ENCODE results near the gene SDK1. TPM values are rescaled to one million over a fixed set of nuclear protein-coding genes. Genes with fewer than 3 reads are reported as not detected.

SDK1 gene
- total RNA-seq, 1 donor from 2014 or later, result 1.3 TPM

GRCh38 chr7:3280445-3280844, 20.6 kb upstream of the SDK1 start:
- no peak for DNase-seq
- intact Hi-C loops (cut with micrococcal nuclease), result no loop called here
- Mint-ChIP-seq H3K4me1 (no peaks in the 10 kb centered on the region), H3K27me3 (peaks cover 11% of the 10 kb centered on the region), H3K4me3 (no peak overlapping the region), H3K36me3 (ENCODE audit: low read depth) (no peaks in the 10 kb centered on the region), H3K27ac (no peak overlapping the region), H3K9me3 (peaks cover 6% of the 10 kb centered on the region)
- no peak for ATAC-seq (ENCODE audit: low read depth)
- TF ChIP-seq CTCF (IDR thresholded peaks at IDR 0.05), result no peak
- ChIA-PET CTCF (no interaction called here), POLR2A (interaction anchor here (0.7 kb wide), 1 partner anchor 321 kb away, joined by 9 read pairs; no protein-coding TSS in a partner anchor)

- no peak overlapping the region for H3K27ac Mint-ChIP-seq
- POLR2A ChIA-PET, result no interaction called here
- H3K9me3 Mint-ChIP-seq, result peaks cover 6% of the 10 kb centered on the region
- H3K4me3 Mint-ChIP-seq, result no peak overlapping the region
- DNase-seq, result no peak
- CTCF ChIA-PET, result no interaction called here
- H3K4me1 Mint-ChIP-seq, result no peaks in the 10 kb centered on the region
- no peak for ATAC-seq (ENCODE audit: low read depth)
- peaks cover 11% of the 10 kb centered on the region for H3K27me3 Mint-ChIP-seq
- no peaks in the 10 kb centered on the region for H3K36me3 Mint-ChIP-seq (ENCODE audit: low read depth)
- intact Hi-C loops (cut with micrococcal nuclease), result no loop called here
- TF ChIP-seq CTCF (IDR thresholded peaks at IDR 0.05), result no peak
These were observed 20.0 kb upstream of the SDK1 start for GRCh38 chr7:3280946-3281656.

GRCh38 chr7:3282457-3282856, 18.6 kb upstream of the SDK1 start:
- CTCF ChIA-PET, result no interaction called here
- intact Hi-C loops (cut with micrococcal nuclease), result no loop called here
- Mint-ChIP-seq H3K9me3 (peaks cover 4% of the 10 kb centered on the region), H3K27ac (no peak overlapping the region), H3K4me1 (no peaks in the 10 kb centered on the region), H3K36me3 (ENCODE audit: low read depth) (no peaks in the 10 kb centered on the region), H3K27me3 (peaks cover 11% of the 10 kb centered on the region), H3K4me3 (no peak overlapping the region)
- ATAC-seq (ENCODE audit: low read depth) (no peak), DNase-seq (no peak)
- TF ChIP-seq CTCF (IDR thresholded peaks at IDR 0.05), result no peak
- POLR2A ChIA-PET, result no interaction called here

GRCh38 chr7:3283130-3283704, 17.8 kb upstream of the SDK1 start:
- H3K27me3 Mint-ChIP-seq, result peaks cover 9% of the 10 kb centered on the region
- ChIA-PET CTCF (no interaction called here), POLR2A (no interaction called here)
- no peak overlapping the region for H3K4me3 Mint-ChIP-seq
- H3K9me3 Mint-ChIP-seq, result peaks cover 4% of the 10 kb centered on the region
- no peak for ATAC-seq (ENCODE audit: low read depth)
- TF ChIP-seq CTCF (IDR thresholded peaks at IDR 0.05), result no peak
- no peaks in the 10 kb centered on the region for H3K36me3 Mint-ChIP-seq (ENCODE audit: low read depth)
- intact Hi-C loops (cut with micrococcal nuclease), result no loop called here
- no peak overlapping the region for H3K27ac Mint-ChIP-seq
- no peaks in the 10 kb centered on the region for H3K4me1 Mint-ChIP-seq
- DNase-seq, result no peak

- Mint-ChIP-seq H3K27me3 (no peaks in the 10 kb centered on the region), H3K9me3 (peaks cover 4% of the 10 kb centered on the region), H3K4me1 (no peaks in the 10 kb centered on the region), H3K4me3 (no peak overlapping the region), H3K27ac (no peak overlapping the region), H3K36me3 (ENCODE audit: low read depth) (no peaks in the 10 kb centered on the region)
- no peak for TF ChIP-seq CTCF (IDR thresholded peaks at IDR 0.05)
- no peak for DNase-seq
- ChIA-PET CTCF (no interaction called here), POLR2A (no interaction called here)
- intact Hi-C loops (cut with micrococcal nuclease), result no loop called here
- no peak for ATAC-seq (ENCODE audit: low read depth)
These were observed 15.4 kb upstream of the SDK1 start for GRCh38 chr7:3285652-3286051.

Measured in activated B cell treated with CpG ODN at 0.5 μM for 24 hours (primary cell).